Esophagus squamous epithelium (tissue), 4 donors: ENCODE measurements around the gene TSHZ2.

Experiments used
- POLR2A ChIP-seq, 4 donors: fragments of 450-650 bp; IDR thresholded peaks; one replicate each; pipeline ENCODE4 v1.6.1; 2017; ENCODE audit warnings: antibody characterized with exemption in 4 of 4, mild to moderate bottlenecking in 4 of 4, moderate library complexity in 3 of 4
- TF ChIP-seq, protein P1 (sequence below), 6 experiments: fragments of 450-650 bp in 4 of 6; fragments of 200-600 bp in 2 of 6; sonication (generic) in 2 of 6; IDR thresholded peaks; one replicate each; pipeline ENCODE4 v1.5.1; 2016 to 2019; ENCODE audit warnings: antibody characterized with exemption in 6 of 6, mild to moderate bottlenecking in 4 of 6, moderate library complexity in 4 of 6

DNA sequence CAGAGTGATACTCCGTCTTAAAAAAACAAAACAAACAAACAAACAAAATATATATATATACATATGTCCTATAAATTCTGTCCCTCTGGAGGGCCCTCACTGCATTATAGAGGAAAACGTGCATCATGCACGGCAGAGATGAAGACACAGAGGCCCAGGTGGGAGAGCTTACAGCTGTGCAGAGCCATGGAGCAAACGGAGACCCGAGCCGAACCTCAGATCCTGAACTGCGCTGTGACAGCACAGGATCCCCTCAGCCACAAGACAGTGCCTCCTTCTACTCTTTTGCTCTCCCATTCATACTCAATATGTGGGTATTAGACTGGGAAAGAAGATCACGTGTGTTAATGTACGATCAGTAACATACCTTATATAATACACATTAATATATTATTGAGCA lies 539.9 kb downstream of the TSHZ2 start:
- TF ChIP-seq, protein P1, sequence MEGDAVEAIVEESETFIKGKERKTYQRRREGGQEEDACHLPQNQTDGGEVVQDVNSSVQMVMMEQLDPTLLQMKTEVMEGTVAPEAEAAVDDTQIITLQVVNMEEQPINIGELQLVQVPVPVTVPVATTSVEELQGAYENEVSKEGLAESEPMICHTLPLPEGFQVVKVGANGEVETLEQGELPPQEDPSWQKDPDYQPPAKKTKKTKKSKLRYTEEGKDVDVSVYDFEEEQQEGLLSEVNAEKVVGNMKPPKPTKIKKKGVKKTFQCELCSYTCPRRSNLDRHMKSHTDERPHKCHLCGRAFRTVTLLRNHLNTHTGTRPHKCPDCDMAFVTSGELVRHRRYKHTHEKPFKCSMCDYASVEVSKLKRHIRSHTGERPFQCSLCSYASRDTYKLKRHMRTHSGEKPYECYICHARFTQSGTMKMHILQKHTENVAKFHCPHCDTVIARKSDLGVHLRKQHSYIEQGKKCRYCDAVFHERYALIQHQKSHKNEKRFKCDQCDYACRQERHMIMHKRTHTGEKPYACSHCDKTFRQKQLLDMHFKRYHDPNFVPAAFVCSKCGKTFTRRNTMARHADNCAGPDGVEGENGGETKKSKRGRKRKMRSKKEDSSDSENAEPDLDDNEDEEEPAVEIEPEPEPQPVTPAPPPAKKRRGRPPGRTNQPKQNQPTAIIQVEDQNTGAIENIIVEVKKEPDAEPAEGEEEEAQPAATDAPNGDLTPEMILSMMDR (IDR thresholded peaks at IDR 0.05), result no peak
- TF ChIP-seq POLR2A (IDR thresholded peaks at IDR 0.05), result no peak
